HG03460 (cell line): Measurements from ENCODE around the gene SSTR5.
"Not testable (repeated sequence)": the region's sequence is repeated elsewhere in the genome, so short reads cannot be mapped to it uniquely, and the experiment has no call there.

Source experiments
- ATAC-seq: cut with Tn5 transposase; IDR thresholded peaks from one replicate; pipeline ENCODE4 v1.9.1; 2021; ENCODE audit not compliant: unreplicated experiment

SSTR5 gene

GRCh38 chr16:1071561-1072225 is 854 bp upstream of the SSTR5 start:
- no peak for ATAC-seq

- ATAC-seq = no peak
Measured at GRCh38 chr16:1073262-1073558, 663 bp downstream of the SSTR5 start.

- ATAC-seq = no peak
Measured at GRCh38 chr16:1073566-1074378, 1.2 kb downstream of the SSTR5 start.

- ATAC-seq = no peak
Measured at GRCh38 chr16:1074379-1074649, 1.8 kb downstream of the SSTR5 start.

GRCh38 chr16:1075546-1075945 is 3.0 kb downstream of the SSTR5 start:
- ATAC-seq = no peak

- ATAC-seq = no peak
Measured at GRCh38 chr16:1076801-1077576, 4.4 kb downstream of the SSTR5 start.

GRCh38 chr16:1077877-1078578 is 5.5 kb downstream of the SSTR5 start:
- no peak for ATAC-seq

- ATAC-seq = no peak
Measured at GRCh38 chr16:1078579-1079021, 6.1 kb downstream of the SSTR5 start.

- no peak for ATAC-seq
Measured at GRCh38 chr16:1079341-1079740, 6.8 kb downstream of the SSTR5 start.

GRCh38 chr16:1079786-1080525 is 7.4 kb downstream of the SSTR5 start:
- ATAC-seq = no peak

GRCh38 chr16:1080801-1081733 is 8.5 kb downstream of the SSTR5 start:
- no peak for ATAC-seq

GRCh38 chr16:1081734-1082265 is 9.3 kb downstream of the SSTR5 start:
- no peak for ATAC-seq

- no peak for ATAC-seq
Measured at GRCh38 chr16:1082266-1082951, 9.9 kb downstream of the SSTR5 start.

GRCh38 chr16:1082952-1083675 is 10.6 kb downstream of the SSTR5 start:
- ATAC-seq = no peak

GRCh38 chr16:1084971-1085370 is 12.4 kb downstream of the SSTR5 start:
- no peak for ATAC-seq

GRCh38 chr16:1086443-1086842 is 13.9 kb downstream of the SSTR5 start:
- ATAC-seq = not testable (repeated sequence)

- ATAC-seq = no peak
Measured at GRCh38 chr16:1088295-1089170, 16.0 kb downstream of the SSTR5 start.
